Measurements from ENCODE around the gene NAGLU. TPM values are rescaled to one million over a fixed set of nuclear protein-coding genes. Genes with fewer than 3 reads are reported as not detected.
"Not testable (repeated sequence)": the region's sequence is repeated elsewhere in the genome, so short reads cannot be mapped to it uniquely, and the experiment has no call there.

NAGLU gene
- total RNA-seq, 1 experiment from 2014 or later, result 36.9 TPM

GRCh38 chr17:42545755-42546505, 9.9 kb downstream of the NAGLU start:
- not testable (repeated sequence) for DNase-seq; H3K4me3 ChIP-seq (ENCODE audit: insufficient read depth, low read depth, low read length); H3K27me3 ChIP-seq (ENCODE audit: control insufficient read depth, insufficient read depth, low read length)

GRCh38 chr17:42547001-42547461, 11.0 kb downstream of the NAGLU start:
- Histone ChIP-seq H3K4me3 (ENCODE audit: insufficient read depth, low read depth, low read length) (no peak overlapping the region), H3K36me3 (replicated peaks; ENCODE audit: control insufficient read depth, insufficient read depth, low read length) (no peaks in the 10 kb centered on the region), H3K27me3 (ENCODE audit: control insufficient read depth, insufficient read depth, low read length) (no peaks in the 10 kb centered on the region)
- DNase-seq, result peak; percentile 52

More at GRCh38 chr17:42545755-42546505, 9.9 kb downstream of the NAGLU start:
- H3K36me3 ChIP-seq (replicated peaks; ENCODE audit: control insufficient read depth, insufficient read depth, low read length), result not testable (repeated sequence)

GRCh38 chr17:42547698-42548069, 11.6 kb downstream of the NAGLU start:
- peak overlapping the region; percentile 50; the same call in 1 of the 2 replicates for H3K4me3 ChIP-seq (ENCODE audit: insufficient read depth, low read depth, low read length)
- no peaks in the 10 kb centered on the region for H3K36me3 ChIP-seq (replicated peaks; ENCODE audit: control insufficient read depth, insufficient read depth, low read length)
- no peaks in the 10 kb centered on the region for H3K27me3 ChIP-seq (ENCODE audit: control insufficient read depth, insufficient read depth, low read length)
- no peak for DNase-seq

GRCh38 chr17:42548070-42548837, 12.2 kb downstream of the NAGLU start:
- H3K36me3 ChIP-seq (replicated peaks; ENCODE audit: control insufficient read depth, insufficient read depth, low read length), result no peaks in the 10 kb centered on the region
- H3K27me3 ChIP-seq (ENCODE audit: control insufficient read depth, insufficient read depth, low read length), result no peaks in the 10 kb centered on the region
- DNase-seq, result peak; percentile 98
- peak overlapping the region; percentile 50 for H3K4me3 ChIP-seq (ENCODE audit: insufficient read depth, low read depth, low read length)

GRCh38 chr17:42548993-42549755, 13.1 kb downstream of the NAGLU start:
- peak overlapping the region; percentile 50 for H3K4me3 ChIP-seq (ENCODE audit: insufficient read depth, low read depth, low read length)
- no peaks in the 10 kb centered on the region for H3K27me3 ChIP-seq (ENCODE audit: control insufficient read depth, insufficient read depth, low read length)
- no peaks in the 10 kb centered on the region for H3K36me3 ChIP-seq (replicated peaks; ENCODE audit: control insufficient read depth, insufficient read depth, low read length)
- DNase-seq, result peak; percentile 41

GRCh38 chr17:42552736-42553135, 16.7 kb downstream of the NAGLU start, which contains the start of gene HSD17B1:
Gene HSD17B1 (plus strand): TSS chr17:42552923. CDS start chr17:42552934, 11 bp downstream.
- H3K4me3 ChIP-seq (ENCODE audit: insufficient read depth, low read depth, low read length), result not testable (repeated sequence)

GRCh38 chr17:42553161-42553818, 17.2 kb downstream of the NAGLU start:
- H3K27me3 ChIP-seq (ENCODE audit: control insufficient read depth, insufficient read depth, low read length), result no peaks in the 10 kb centered on the region
- H3K36me3 ChIP-seq (replicated peaks; ENCODE audit: control insufficient read depth, insufficient read depth, low read length), result no peaks in the 10 kb centered on the region
- DNase-seq, result peak; percentile 76
- no peak overlapping the region for H3K4me3 ChIP-seq (ENCODE audit: insufficient read depth, low read depth, low read length)

More at GRCh38 chr17:42552736-42553135, 16.7 kb downstream of the NAGLU start, which contains the start of gene HSD17B1:
- peak; percentile 30 for DNase-seq
- not testable (repeated sequence) for H3K27me3 ChIP-seq (ENCODE audit: control insufficient read depth, insufficient read depth, low read length); H3K36me3 ChIP-seq (replicated peaks; ENCODE audit: control insufficient read depth, insufficient read depth, low read length)

GRCh38 chr17:42553866-42554249, 17.8 kb downstream of the NAGLU start:
- peak overlapping the region; percentile 94 for H3K4me3 ChIP-seq (ENCODE audit: insufficient read depth, low read depth, low read length)
- H3K36me3 ChIP-seq (replicated peaks; ENCODE audit: control insufficient read depth, insufficient read depth, low read length), result no peaks in the 10 kb centered on the region
- DNase-seq, result no peak
- no peaks in the 10 kb centered on the region for H3K27me3 ChIP-seq (ENCODE audit: control insufficient read depth, insufficient read depth, low read length)

- H3K36me3 ChIP-seq (replicated peaks; ENCODE audit: control insufficient read depth, insufficient read depth, low read length), result no peaks in the 10 kb centered on the region
- H3K27me3 ChIP-seq (ENCODE audit: control insufficient read depth, insufficient read depth, low read length), result no peaks in the 10 kb centered on the region
- DNase-seq, result peak; percentile 98
- H3K4me3 ChIP-seq (ENCODE audit: insufficient read depth, low read depth, low read length), result peak overlapping the region; percentile 94
These were observed 18.4 kb downstream of the NAGLU start for GRCh38 chr17:42554250-42555121.

GRCh38 chr17:42555122-42555622, 19.1 kb downstream of the NAGLU start:
- DNase-seq, result peak; percentile 36
- no peaks in the 10 kb centered on the region for H3K27me3 ChIP-seq (ENCODE audit: control insufficient read depth, insufficient read depth, low read length)
- H3K36me3 ChIP-seq (replicated peaks; ENCODE audit: control insufficient read depth, insufficient read depth, low read length), result no peaks in the 10 kb centered on the region
- H3K4me3 ChIP-seq (ENCODE audit: insufficient read depth, low read depth, low read length), result peak overlapping the region; percentile 94

GRCh38 chr17:42555961-42556617, 20.0 kb downstream of the NAGLU start:
- not testable (repeated sequence) for H3K4me3 ChIP-seq (ENCODE audit: insufficient read depth, low read depth, low read length); H3K36me3 ChIP-seq (replicated peaks; ENCODE audit: control insufficient read depth, insufficient read depth, low read length); H3K27me3 ChIP-seq (ENCODE audit: control insufficient read depth, insufficient read depth, low read length)
- DNase-seq, result peak; percentile 65

- H3K4me3 ChIP-seq (ENCODE audit: insufficient read depth, low read depth, low read length), result no peak overlapping the region
- H3K36me3 ChIP-seq (replicated peaks; ENCODE audit: control insufficient read depth, insufficient read depth, low read length), result peaks cover 2% of the 10 kb centered on the region
- no peaks in the 10 kb centered on the region for H3K27me3 ChIP-seq (ENCODE audit: control insufficient read depth, insufficient read depth, low read length)
- DNase-seq, result no peak
These were observed 23.0 kb downstream of the NAGLU start for GRCh38 chr17:42559075-42559474.

GRCh38 chr17:42560246-42560645, 24.2 kb downstream of the NAGLU start:
- no peak for DNase-seq
- Histone ChIP-seq H3K27me3 (ENCODE audit: control insufficient read depth, insufficient read depth, low read length) (no peaks in the 10 kb centered on the region), H3K4me3 (ENCODE audit: insufficient read depth, low read depth, low read length) (no peak overlapping the region), H3K36me3 (replicated peaks; ENCODE audit: control insufficient read depth, insufficient read depth, low read length) (peaks cover 12% of the 10 kb centered on the region)

Measured in H7 (cell line).